HG03521 (cell line): Measurements from ENCODE around the gene TARS2.

Experiments used
- ATAC-seq: cut with Tn5 transposase; IDR thresholded peaks from one replicate; pipeline ENCODE4 v1.9.1; 2021; ENCODE audit warnings: mild to moderate bottlenecking, moderate library complexity; ENCODE audit not compliant: unreplicated experiment

TARS2 gene

GRCh38 chr1:150555198-150555970 lies 68.2 kb downstream of the TARS2 start:
- ATAC-seq = no peak

GRCh38 chr1:150555971-150556865 lies 69.0 kb downstream of the TARS2 start:
- no peak for ATAC-seq

GRCh38 chr1:150557065-150557600 lies 69.9 kb downstream of the TARS2 start:
- ATAC-seq = no peak
